Measurements from ENCODE around the gene THRB.
"Not testable (repeated sequence)": the region's sequence is repeated elsewhere in the genome, so short reads cannot be mapped to it uniquely, and the experiment has no call there.

Gene THRB

GRCh38 chr3:24401090-24401810 lies 93.4 kb downstream of the THRB start:
- DNase-seq, result no peak

- DNase-seq, result no peak
Measured at GRCh38 chr3:24400450-24400849, 94.2 kb downstream of the THRB start.

GRCh38 chr3:24400015-24400414 lies 94.6 kb downstream of the THRB start:
- no peak for DNase-seq

- DNase-seq, result no peak
Measured at GRCh38 chr3:24399614-24400013, 95.0 kb downstream of the THRB start.

GRCh38 chr3:24398712-24399111 lies 95.9 kb downstream of the THRB start:
- DNase-seq, result not testable (repeated sequence)

GRCh38 chr3:24396338-24396737 lies 98.3 kb downstream of the THRB start:
- no peak for DNase-seq

- no peak for DNase-seq
Measured at GRCh38 chr3:24394754-24395153, 99.9 kb downstream of the THRB start.

- DNase-seq, result no peak
Measured at GRCh38 chr3:24393316-24393715, 101.3 kb downstream of the THRB start.

- no peak for DNase-seq
Measured at GRCh38 chr3:24390169-24391130, 104.2 kb downstream of the THRB start.

- DNase-seq, result no peak
Measured at GRCh38 chr3:24389108-24390090, 105.3 kb downstream of the THRB start.

GRCh38 chr3:24388611-24389010 lies 106.0 kb downstream of the THRB start:
- DNase-seq, result no peak

GRCh38 chr3:24388159-24388558 lies 106.5 kb downstream of the THRB start:
- no peak for DNase-seq

GRCh38 chr3:24387493-24387892 lies 107.2 kb downstream of the THRB start:
- DNase-seq, result no peak

GRCh38 chr3:24387000-24387399 lies 107.7 kb downstream of the THRB start:
- DNase-seq, result no peak

- no peak for DNase-seq
Measured at GRCh38 chr3:24386458-24386857, 108.2 kb downstream of the THRB start.

GRCh38 chr3:24385012-24385615 lies 109.5 kb downstream of the THRB start:
- no peak for DNase-seq

GRCh38 chr3:24382647-24383046 lies 112.0 kb downstream of the THRB start:
- no peak for DNase-seq

GRCh38 chr3:24379936-24380335 lies 114.7 kb downstream of the THRB start:
- DNase-seq, result no peak

- DNase-seq, result no peak
Measured at GRCh38 chr3:24378313-24378712, 116.3 kb downstream of the THRB start.

GRCh38 chr3:24377218-24377993 lies 117.2 kb downstream of the THRB start:
- DNase-seq, result no peak

- DNase-seq, result no peak
Measured at GRCh38 chr3:24375947-24376384, 118.7 kb downstream of the THRB start.

Data from CD4-positive, alpha-beta T cell treated with Interleukin-4 for 1 hour (primary cell).